ENCODE data around the gene SPINT1. TPM values are rescaled to one million over a fixed set of nuclear protein-coding genes. Genes with fewer than 3 reads are reported as not detected.
A peak's percentile ranks its signal among the peaks of the same experiment; 100 is the strongest.

SPINT1 gene
- total and polyA plus RNA-seq, 2 of the 13 experiments (the other 11 are each of a cell fraction or from before 2014, with no cell fraction given) = 0.49 to 2.5 TPM

- TF ChIP-seq ZBTB33 (CRISPR knock-in tag; IDR thresholded peaks at IDR 0.05) = no peak
- TF ChIP-seq ZKSCAN5 (CRISPR knock-in tag; IDR thresholded peaks at IDR 0.05) = no peak
- TF ChIP-seq ARID5B (CRISPR knock-in tag; IDR thresholded peaks at IDR 0.05) = peak; percentile 48; the same call in 1 of the 2 replicates
- peak; percentile 85 for TF ChIP-seq ZNF770 (CRISPR knock-in tag; IDR thresholded peaks at IDR 0.05)
- peak; percentile 86 for TF ChIP-seq RARA (CRISPR knock-in tag; IDR thresholded peaks at IDR 0.05)
- TF ChIP-seq ARID4A (CRISPR knock-in tag; IDR thresholded peaks at IDR 0.05; ENCODE audit: borderline replicate concordance) = peak; percentile 39; the same call in 1 of the 2 replicates
- 0 out of 2 replicates have a peak, but pooled peaks have one; percentile 9 for TF ChIP-seq SOX5 (CRISPR knock-in tag; IDR thresholded peaks at IDR 0.05; ENCODE audit: borderline replicate concordance)
- 0 out of 2 replicates have a peak, but pooled peaks have one; percentile 30 for TF ChIP-seq FOXC1 (CRISPR knock-in tag; IDR thresholded peaks at IDR 0.05; ENCODE audit: borderline replicate concordance)
- TF ChIP-seq ZGPAT (CRISPR knock-in tag; IDR thresholded peaks at IDR 0.05) = 0 out of 2 replicates have a peak, but pooled peaks have one; percentile 14
- TF ChIP-seq ZNF788 (CRISPR knock-in tag; IDR thresholded peaks at IDR 0.05; ENCODE audit: borderline replicate concordance) = 0 out of 2 replicates have a peak, but pooled peaks have one; percentile 32
These were observed 6.8 kb downstream of the SPINT1 start (continued) for GRCh38 chr15:40850576-40851112.
